H1 (cell line): ENCODE results near the gene MARCHF2. TPM values are rescaled to one million over a fixed set of nuclear protein-coding genes. Genes with fewer than 3 reads are reported as not detected.

Experiments used
- CEBPB ChIP-seq: IDR thresholded peaks from 2 replicates; pipeline ENCODE4 v1.6.1; 2012; ENCODE audit warnings: low read depth, low read length
- EGR1 ChIP-seq: IDR thresholded peaks from 2 replicates; pipeline ENCODE4 v1.6.1; 2011; ENCODE audit warnings: low read depth, low read length, borderline replicate concordance
- EZH2 ChIP-seq: fragments of 200-600 bp; sonication (generic); IDR thresholded peaks from 2 replicates; pipeline ENCODE4 v1.7.1; 2012; ENCODE audit warnings: low read depth, mild to moderate bottlenecking, moderate library complexity, low read length, inconsistent platforms; ENCODE audit not compliant: severe bottlenecking
- PHF8 ChIP-seq: fragments of 200-600 bp; sonication (generic); conservative IDR thresholded peaks from 2 replicates; pipeline ENCODE4 v1.7.1; 2012; ENCODE audit warnings: low read depth, mild to moderate bottlenecking, inconsistent platforms, low read length, moderate library complexity
- RBBP5 ChIP-seq: IDR thresholded peaks from 2 replicates; pipeline ENCODE4 v1.7.1; 2012; ENCODE audit warnings: low read depth, mild to moderate bottlenecking, inconsistent platforms, low read length, moderate library complexity, borderline replicate concordance
- SIRT6 ChIP-seq: IDR thresholded peaks from one replicate; pipeline ENCODE4 v1.7.1; 2012; ENCODE audit warnings: low read length, inconsistent platforms
- polyA plus RNA-seq, 7 experiments: library from polyadenylated mRNA; depleted of rRNA in 3 of 7; stranded (reverse) in 5 of 7; unstranded in 2 of 7; fragments of >200 nt in 5 of 7; fragments of 200-250 nt in 2 of 7; gene quantifications; 1 replicate in 5 of 7; 2 replicates in 1 of 7; 4 replicates in 1 of 7; pipeline versions ENCODE4 v1.2.1 to v1.2.3, GENCODE V29; 2011 to 2013; ENCODE audit warnings: missing spikeins in 2 of 7, mixed read lengths in 2 of 7
- total RNA-seq: library from RNA; stranded (reverse); fragmentation: NEBNext Ultra II Directional; extraction: Animal tissue kit (Norgen Biotek cat#: 25700); gene quantifications from 2 replicates; pipeline ENCODE4 v1.2.1, GENCODE V29; 2021
- TF ChIP-seq, protein P1 (sequence below): IDR thresholded peaks from 2 replicates; pipeline ENCODE4 v1.6.1; 2012; ENCODE audit warnings: low read length, inconsistent platforms

MARCHF2 gene
- total and polyA plus RNA-seq, 2 of the 8 experiments (the other 6 are each of a cell fraction or from before 2014, with no cell fraction given) = 18.5 to 46.2 TPM

GRCh38 chr19:8363803-8364771 is 49.0 kb upstream of the MARCHF2 start, which contains the start of gene ANGPTL4 (continued):
- TF ChIP-seq, protein P1, sequence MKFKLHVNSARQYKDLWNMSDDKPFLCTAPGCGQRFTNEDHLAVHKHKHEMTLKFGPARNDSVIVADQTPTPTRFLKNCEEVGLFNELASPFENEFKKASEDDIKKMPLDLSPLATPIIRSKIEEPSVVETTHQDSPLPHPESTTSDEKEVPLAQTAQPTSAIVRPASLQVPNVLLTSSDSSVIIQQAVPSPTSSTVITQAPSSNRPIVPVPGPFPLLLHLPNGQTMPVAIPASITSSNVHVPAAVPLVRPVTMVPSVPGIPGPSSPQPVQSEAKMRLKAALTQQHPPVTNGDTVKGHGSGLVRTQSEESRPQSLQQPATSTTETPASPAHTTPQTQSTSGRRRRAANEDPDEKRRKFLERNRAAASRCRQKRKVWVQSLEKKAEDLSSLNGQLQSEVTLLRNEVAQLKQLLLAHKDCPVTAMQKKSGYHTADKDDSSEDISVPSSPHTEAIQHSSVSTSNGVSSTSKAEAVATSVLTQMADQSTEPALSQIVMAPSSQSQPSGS = no peak
- no peak for TF ChIP-seq CEBPB
- no peak for TF ChIP-seq EZH2
- no peak for TF ChIP-seq SIRT6
- TF ChIP-seq PHF8 = no peak
- TF ChIP-seq RBBP5 = no peak
- peak; percentile 52; the same call in 1 of the 2 replicates for TF ChIP-seq EGR1
